Activated CD4-positive, alpha-beta memory T cell treated with anti-CD3 and anti-CD28 coated beads, Interleukin-2, amount 10 ng/mL, durations not matched to agents 7 days and 5 days (primary cell): ENCODE results near the gene UBL5. TPM values are rescaled to one million over a fixed set of nuclear protein-coding genes. Genes with fewer than 3 reads are reported as not detected.

ENCODE experiments used
- CTCF ChIA-PET: fragments of 350-600 bp; sonication (Branson Sonifier 250); formaldehyde crosslinking; loops from one replicate; lab custom pipeline; 2021; ENCODE audit warnings: antibody characterized with exemption, inconsistent platforms; lab: Charles Lee
- POLR2A ChIA-PET: fragments of 350-600 bp; sonication (Branson Sonifier 250); formaldehyde crosslinking; loops from one replicate; lab custom pipeline; 2021; ENCODE audit warnings: antibody characterized with exemption; lab: Charles Lee
- DNase-seq: peaks from one replicate; pipeline ENCODE4 v3.0.0-alpha.2; 2020
- H3K27ac Mint-ChIP-seq: one replicate; pipeline ENCODE4 v1.8.0; 2021; ENCODE audit warnings: mild to moderate bottlenecking, mixed read lengths
- H3K27me3 Mint-ChIP-seq: one replicate; pipeline ENCODE4 v1.8.0; 2021; ENCODE audit warnings: mixed read lengths
- H3K36me3 Mint-ChIP-seq: one replicate; pipeline ENCODE4 v1.8.0; 2021; ENCODE audit warnings: low read depth, mixed read lengths
- H3K4me1 Mint-ChIP-seq: one replicate; pipeline ENCODE4 v1.8.0; 2021; ENCODE audit warnings: mixed read lengths
- H3K4me3 Mint-ChIP-seq: one replicate; pipeline ENCODE4 v1.8.0; 2021; ENCODE audit warnings: mild to moderate bottlenecking, mixed read lengths
- H3K9me3 Mint-ChIP-seq: one replicate; pipeline ENCODE4 v1.8.0; 2021; ENCODE audit warnings: mixed read lengths
- total RNA-seq, 2 experiments: library from RNA; stranded (reverse); gene quantifications; one replicate each; pipeline ENCODE4 v1.2.3, GENCODE V29; 2021

Gene UBL5
- total RNA-seq, 2 experiments from 2014 or later: 339 to 372 TPM

DNA sequence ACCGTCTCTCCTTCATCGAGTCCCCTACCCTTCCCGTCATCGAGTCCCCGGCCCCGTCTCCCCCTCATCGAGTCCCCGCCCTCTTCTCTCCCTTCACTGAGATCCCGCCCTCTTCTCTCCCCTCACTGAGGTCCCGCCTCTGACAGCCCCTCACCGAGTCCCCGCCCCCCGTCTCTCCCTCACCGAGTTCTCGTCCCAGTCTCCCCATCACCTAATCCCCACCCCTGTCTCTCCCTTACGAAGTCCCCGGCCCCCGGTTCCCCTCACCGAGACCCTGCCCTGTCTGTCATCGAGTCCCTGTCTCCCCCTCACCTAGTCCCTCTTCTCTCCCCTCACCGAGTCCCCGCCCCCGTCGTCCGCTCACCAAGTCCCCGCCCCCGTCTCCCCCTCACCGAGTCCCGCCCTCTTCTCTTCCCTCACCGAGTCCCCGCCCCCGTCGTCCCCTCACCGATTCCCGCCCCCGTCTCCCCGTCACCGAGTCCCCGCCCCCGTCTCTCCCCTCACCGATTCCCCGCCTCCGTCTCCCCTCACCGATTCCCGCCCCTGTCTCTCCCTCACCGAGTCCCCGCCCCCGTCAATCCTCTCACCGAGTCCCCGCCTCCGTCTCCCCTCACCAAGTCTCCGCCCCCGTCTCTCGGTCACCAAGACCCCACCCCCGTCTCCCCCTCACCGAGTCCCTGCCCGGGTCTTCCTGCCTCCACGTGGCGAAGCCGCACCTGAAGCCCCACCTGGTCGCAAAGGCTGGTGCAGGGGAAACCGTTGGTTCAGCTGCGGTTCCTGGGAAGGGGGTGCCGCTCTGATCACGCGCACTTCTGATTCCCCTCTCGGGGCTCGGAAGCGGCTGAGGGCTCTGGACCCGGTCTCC is 35.3 kb upstream of the UBL5 start:
- peak; percentile 92 for DNase-seq
- Mint-ChIP-seq H3K27me3 (no peaks in the 10 kb centered on the region), H3K9me3 (no peaks in the 10 kb centered on the region), H3K27ac (peak overlapping the region; percentile 84), H3K36me3 (no peaks in the 10 kb centered on the region), H3K4me1 (peaks cover 22% of the 10 kb centered on the region), H3K4me3 (peak overlapping the region; percentile 79)
- POLR2A ChIA-PET: interaction anchor here (1.1 to 2.1 kb wide), 3 partner anchors 24 to 42 kb away, joined by 3 to 10 read pairs (median 4); partner anchors contain the start of genes FBXL12, PIN1 and ZNF846
- CTCF ChIA-PET: interaction anchor here (1.2 kb wide), 1 partner anchor 167 kb away, joined by 3 read pairs; no protein-coding TSS in a partner anchor

GRCh38 chr19:9793071-9793591 is 34.6 kb upstream of the UBL5 start:
- no peaks in the 10 kb centered on the region for H3K9me3 Mint-ChIP-seq
- CTCF ChIA-PET: interaction anchor here (1.2 kb wide), 1 partner anchor 168 kb away, joined by 3 read pairs; no protein-coding TSS in a partner anchor
- peak overlapping the region; percentile 79 for H3K4me3 Mint-ChIP-seq
- no peaks in the 10 kb centered on the region for H3K27me3 Mint-ChIP-seq
- POLR2A ChIA-PET: interaction anchor here (1.1 to 2.1 kb wide), 3 partner anchors 25 to 42 kb away, joined by 3 to 10 read pairs (median 4); partner anchors contain the start of genes FBXL12, PIN1 and ZNF846
- peaks cover 27% of the 10 kb centered on the region for H3K4me1 Mint-ChIP-seq
- peak; percentile 67 for DNase-seq
- peak overlapping the region; percentile 69 for H3K27ac Mint-ChIP-seq
- no peaks in the 10 kb centered on the region for H3K36me3 Mint-ChIP-seq

- H3K27me3 Mint-ChIP-seq: no peaks in the 10 kb centered on the region
- H3K9me3 Mint-ChIP-seq: no peaks in the 10 kb centered on the region
- H3K4me1 Mint-ChIP-seq: peaks cover 32% of the 10 kb centered on the region
- ChIA-PET POLR2A (interaction anchor here (0.9 to 1.3 kb wide), 3 partner anchors 22 to 170 kb away, joined by 3 to 4 read pairs (median 4); partner anchors contain the start of gene UBL5), CTCF (interaction anchor here (0.6 to 2.8 kb wide), 9 partner anchors 8 to 591 kb away, joined by 3 to 11 read pairs (median 5); partner anchors contain the start of genes ZNF121, ZNF561, ZNF699 and ZNF846)
- H3K4me3 Mint-ChIP-seq: no peak overlapping the region
- DNase-seq: peak; percentile 90
- H3K27ac Mint-ChIP-seq: peak overlapping the region; percentile 74
- H3K36me3 Mint-ChIP-seq: no peaks in the 10 kb centered on the region
Observed at GRCh38 chr19:9796113-9796773, 31.5 kb upstream of the UBL5 start.

GRCh38 chr19:9797871-9798270 is 29.8 kb upstream of the UBL5 start:
- ChIA-PET CTCF (interaction anchor here (0.7 to 2.5 kb wide), 3 partner anchors 180 to 213 kb away, joined by 3 to 6 read pairs (median 3); no protein-coding TSS in a partner anchor), POLR2A (interaction anchor here (1.3 to 2.3 kb wide), 3 partner anchors 21 to 489 kb away, joined by 3 to 11 read pairs (median 7); partner anchors contain the start of genes FBXL12, UBL5 and ZNF699)
- H3K4me1 Mint-ChIP-seq: peaks cover 28% of the 10 kb centered on the region
- H3K9me3 Mint-ChIP-seq: no peaks in the 10 kb centered on the region
- no peak overlapping the region for H3K4me3 Mint-ChIP-seq
- no peak overlapping the region for H3K27ac Mint-ChIP-seq
- no peaks in the 10 kb centered on the region for H3K36me3 Mint-ChIP-seq
- H3K27me3 Mint-ChIP-seq: no peaks in the 10 kb centered on the region
- no peak for DNase-seq

- DNase-seq: no peak
- ChIA-PET POLR2A (interaction anchor here (0.8 to 2.3 kb wide), 4 partner anchors 19 to 490 kb away, joined by 3 to 11 read pairs (median 5); partner anchors contain the start of genes FBXL12, UBL5, ZNF121 and ZNF699), CTCF (interaction anchor here (1.1 to 2.5 kb wide), 5 partner anchors 31 to 214 kb away, joined by 3 to 8 read pairs (median 5); partner anchors contain the start of gene ZNF846)
- Mint-ChIP-seq H3K9me3 (no peaks in the 10 kb centered on the region), H3K27me3 (no peaks in the 10 kb centered on the region), H3K36me3 (no peaks in the 10 kb centered on the region), H3K27ac (peak overlapping the region; percentile 3), H3K4me1 (peaks cover 24% of the 10 kb centered on the region), H3K4me3 (no peak overlapping the region)
Observed at GRCh38 chr19:9799162-9799561, 28.6 kb upstream of the UBL5 start.

DNA sequence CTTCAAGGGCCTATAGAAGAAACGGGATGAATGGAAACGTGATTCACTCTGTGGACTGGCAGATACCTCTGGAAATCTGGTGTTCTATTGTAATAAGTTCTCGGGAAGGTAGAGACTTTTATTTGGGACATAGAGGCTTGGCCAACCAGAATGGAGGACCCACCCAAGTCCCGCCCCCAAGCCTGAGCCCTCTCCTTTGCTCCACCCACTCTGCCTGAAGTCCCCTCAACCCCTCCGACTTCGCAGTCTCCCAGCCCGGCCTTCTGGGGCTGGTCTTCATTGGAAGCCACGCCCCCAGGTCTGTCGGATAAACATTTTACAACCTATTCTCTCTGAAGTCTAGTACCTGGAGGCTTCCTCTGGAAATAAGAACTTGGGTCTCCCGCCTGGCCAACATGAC is 25.7 kb upstream of the UBL5 start:
- no peak overlapping the region for H3K4me3 Mint-ChIP-seq
- POLR2A ChIA-PET: no interaction called here
- DNase-seq: no peak
- no peak overlapping the region for H3K27ac Mint-ChIP-seq
- H3K9me3 Mint-ChIP-seq: no peaks in the 10 kb centered on the region
- no peaks in the 10 kb centered on the region for H3K36me3 Mint-ChIP-seq
- peaks cover 17% of the 10 kb centered on the region for H3K4me1 Mint-ChIP-seq
- CTCF ChIA-PET: interaction anchor here (0.7 kb wide), 1 partner anchor 1148 kb away, joined by 4 read pairs; no protein-coding TSS in a partner anchor
- H3K27me3 Mint-ChIP-seq: no peaks in the 10 kb centered on the region

- peaks cover 3% of the 10 kb centered on the region for H3K4me1 Mint-ChIP-seq
- ChIA-PET POLR2A (no interaction called here), CTCF (interaction anchor here (0.9 kb wide), 1 partner anchor 11 kb away, joined by 4 read pairs; no protein-coding TSS in a partner anchor)
- H3K9me3 Mint-ChIP-seq: no peaks in the 10 kb centered on the region
- no peak overlapping the region for H3K4me3 Mint-ChIP-seq
- no peaks in the 10 kb centered on the region for H3K27me3 Mint-ChIP-seq
- no peak overlapping the region for H3K27ac Mint-ChIP-seq
- H3K36me3 Mint-ChIP-seq: peaks cover 17% of the 10 kb centered on the region
- no peak for DNase-seq
Observed at GRCh38 chr19:9806803-9807202, 20.9 kb upstream of the UBL5 start.

GRCh38 chr19:9808855-9809824 is 18.6 kb upstream of the UBL5 start:
- Mint-ChIP-seq H3K27ac (no peak overlapping the region), H3K36me3 (peaks cover 24% of the 10 kb centered on the region), H3K9me3 (peaks cover 3% of the 10 kb centered on the region), H3K4me1 (peaks cover 3% of the 10 kb centered on the region), H3K4me3 (no peak overlapping the region), H3K27me3 (no peaks in the 10 kb centered on the region)
- ChIA-PET POLR2A (interaction anchor here (1.5 kb wide), 1 partner anchor 9 kb away, joined by 8 read pairs; the partner anchor contains the start of gene FBXL12), CTCF (interaction anchor here (1.7 kb wide), 1 partner anchor 183 kb away, joined by 5 read pairs; no protein-coding TSS in a partner anchor)
- DNase-seq: no peak

DNA sequence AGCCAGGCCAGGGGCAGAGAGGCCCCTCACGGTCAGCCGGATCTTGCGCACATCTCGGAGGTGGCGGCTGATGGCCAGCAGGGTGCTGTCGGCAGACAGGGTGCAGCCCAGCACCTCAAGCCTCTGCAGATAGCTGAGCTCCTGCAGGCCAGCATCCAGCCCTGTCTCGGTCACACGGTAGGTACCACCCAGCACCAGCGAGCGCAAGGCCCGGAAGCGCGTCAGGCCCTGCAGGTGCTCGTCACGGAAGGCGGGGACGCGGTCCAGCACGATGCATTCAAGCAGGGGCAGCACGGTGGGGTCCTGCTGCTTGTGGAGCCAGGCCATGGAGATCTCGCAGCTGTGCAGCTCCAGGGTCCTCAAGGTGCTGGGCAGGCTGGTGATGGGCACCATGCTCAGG is 16.6 kb upstream of the UBL5 start:
- H3K4me1 Mint-ChIP-seq: peaks cover 3% of the 10 kb centered on the region
- no peaks in the 10 kb centered on the region for H3K27me3 Mint-ChIP-seq
- ChIA-PET POLR2A (no interaction called here), CTCF (no interaction called here)
- no peak overlapping the region for H3K4me3 Mint-ChIP-seq
- H3K36me3 Mint-ChIP-seq: peaks cover 37% of the 10 kb centered on the region
- no peak for DNase-seq
- no peak overlapping the region for H3K27ac Mint-ChIP-seq
- peaks cover 16% of the 10 kb centered on the region for H3K9me3 Mint-ChIP-seq

GRCh38 chr19:9818175-9818733 is 9.5 kb upstream of the UBL5 start:
- CTCF ChIA-PET: interaction anchor here (0.5 to 1.1 kb wide), 2 partner anchors 9 to 235 kb away, joined by 3 read pairs; no protein-coding TSS in a partner anchor
- H3K4me1 Mint-ChIP-seq: peaks cover 32% of the 10 kb centered on the region
- peak overlapping the region; percentile 88 for H3K4me3 Mint-ChIP-seq
- H3K27ac Mint-ChIP-seq: peak overlapping the region; percentile 93
- POLR2A ChIA-PET: interaction anchor here (0.7 to 2.0 kb wide), 11 partner anchors 9 to 235 kb away, joined by 3 to 22 read pairs (median 5); partner anchors contain the start of genes PIN1, UBL5 and ZNF846
- no peaks in the 10 kb centered on the region for H3K27me3 Mint-ChIP-seq
- H3K36me3 Mint-ChIP-seq: peaks cover 35% of the 10 kb centered on the region
- DNase-seq: no peak
- peaks cover 24% of the 10 kb centered on the region for H3K9me3 Mint-ChIP-seq
